Right ventricle myocardium inferior (tissue), 1 donor: ENCODE data around the gene DDX10. TPM values are rescaled to one million over a fixed set of nuclear protein-coding genes. Genes with fewer than 3 reads are reported as not detected.
"Not testable (repeated sequence)": the region's sequence is repeated elsewhere in the genome, so short reads cannot be mapped to it uniquely, and the experiment has no call there.

Experiments
- ATAC-seq: fragments of 200-7000 bp; cut with Tn5 transposase; one replicate; pipeline ENCODE4 v1.9.1; 2020; ENCODE audit warnings: mild to moderate bottlenecking, moderate library complexity
- DNase-seq: peaks from one replicate; pipeline ENCODE4 v3.0.0; 2021; ENCODE audit errors: missing footprints
- intact Hi-C: fragments of 100-400 bp; cut with DNase I; formaldehyde crosslinking; loops from one replicate; pipeline ENCODE4 v1.11.0; 2022
- total RNA-seq: library from RNA; stranded (reverse); fragmentation: NEBNext Ultra II Directional; extraction: Animal tissue kit (Norgen Biotek cat#: 25700); gene quantifications from one replicate; pipeline ENCODE4 v1.2.1, GENCODE V29; 2021
- donor health status: DM: no; HTN: yes; CAD: no; lungs with severe emphysema.

Gene DDX10
- total RNA-seq, 1 donor from 2014 or later = 12.2 TPM

GRCh38 chr11:108647701-108648527 is 17.0 kb upstream of the DDX10 start:
- intact Hi-C loops = loop anchor here (2.0 to 10.0 kb wide), 5 partner anchors 56 to 531 kb away; partner anchors contain the start of genes C11orf65, EXPH5 and POGLUT3
- ATAC-seq (peak; percentile 94), DNase-seq (peak; percentile 80)

- DNase-seq = no peak
These were observed 16.4 kb upstream of the DDX10 start for GRCh38 chr11:108648528-108648885.

GRCh38 chr11:108654100-108654499 is 10.8 kb upstream of the DDX10 start:
- intact Hi-C loops = loop anchor here (2.0 to 10.0 kb wide), 3 partner anchors 302 to 649 kb away; partner anchors contain the start of genes ATM, CUL5 and NPAT
- DNase-seq, ATAC-seq: not testable (repeated sequence)

More at GRCh38 chr11:108648528-108648885, 16.4 kb upstream of the DDX10 start:
- intact Hi-C loops = loop anchor here (2.0 to 10.0 kb wide), 4 partner anchors 56 to 531 kb away; partner anchors contain the start of genes EXPH5 and POGLUT3
- no peak for ATAC-seq

GRCh38 chr11:108654994-108655631 is 9.8 kb upstream of the DDX10 start:
- ATAC-seq (no peak), DNase-seq (no peak)

GRCh38 chr11:108662700-108663099 is 2.2 kb upstream of the DDX10 start:
- intact Hi-C loops = no loop called here
- DNase-seq = no peak
- ATAC-seq = no peak

More at GRCh38 chr11:108654994-108655631, 9.8 kb upstream of the DDX10 start:
- intact Hi-C loops = loop anchor here (2.0 to 10.0 kb wide), 3 partner anchors 303 to 650 kb away; partner anchors contain the start of genes ATM, CUL5 and NPAT

GRCh38 chr11:108663154-108663877 is 1.6 kb upstream of the DDX10 start:
- intact Hi-C loops = no loop called here
- DNase-seq (no peak), ATAC-seq (no peak)

- no peak for DNase-seq
- intact Hi-C loops = no loop called here
- no peak for ATAC-seq
These were observed 1.5 kb downstream of the DDX10 start for GRCh38 chr11:108666373-108666772.

- no peak for DNase-seq
- ATAC-seq = no peak
- intact Hi-C loops = no loop called here
These were observed 4.4 kb downstream of the DDX10 start for GRCh38 chr11:108669286-108669685.

GRCh38 chr11:108669711-108670110 is 4.8 kb downstream of the DDX10 start:
- DNase-seq (no peak), ATAC-seq (no peak)
- intact Hi-C loops = no loop called here

GRCh38 chr11:108670451-108670850 is 5.6 kb downstream of the DDX10 start:
- intact Hi-C loops = no loop called here
- no peak for ATAC-seq
- DNase-seq = no peak

GRCh38 chr11:108672113-108672512 is 7.2 kb downstream of the DDX10 start:
- DNase-seq (no peak), ATAC-seq (peak; percentile 37)
- intact Hi-C loops = no loop called here

GRCh38 chr11:108672786-108673185 is 7.9 kb downstream of the DDX10 start:
- intact Hi-C loops = no loop called here
- DNase-seq (no peak), ATAC-seq (no peak)

GRCh38 chr11:108679045-108679444 is 14.2 kb downstream of the DDX10 start:
- intact Hi-C loops = no loop called here
- ATAC-seq (no peak), DNase-seq (no peak)

GRCh38 chr11:108680271-108680670 is 15.4 kb downstream of the DDX10 start:
- intact Hi-C loops = no loop called here
- ATAC-seq (no peak), DNase-seq (no peak)

- ATAC-seq (no peak), DNase-seq (no peak)
- intact Hi-C loops = no loop called here
These were observed 20.7 kb downstream of the DDX10 start for GRCh38 chr11:108685419-108686130.

GRCh38 chr11:108693852-108694251 is 29.0 kb downstream of the DDX10 start:
- intact Hi-C loops = no loop called here
- DNase-seq (no peak), ATAC-seq (no peak)

GRCh38 chr11:108694846-108695245 is 30.0 kb downstream of the DDX10 start:
- ATAC-seq = no peak
- intact Hi-C loops = loop anchor here (5.0 kb wide), 2 partner anchors 177 to 1172 kb away; no protein-coding TSS in a partner anchor
- no peak for DNase-seq

- intact Hi-C loops = loop anchor here (2.0 to 5.0 kb wide), 3 partner anchors 174 to 1241 kb away; no protein-coding TSS in a partner anchor
- ATAC-seq (peak; percentile 83), DNase-seq (no peak)
These were observed 33.1 kb downstream of the DDX10 start for GRCh38 chr11:108697872-108698473.
